Measurements from ENCODE around the gene TCERG1L.

Gene TCERG1L

DNA sequence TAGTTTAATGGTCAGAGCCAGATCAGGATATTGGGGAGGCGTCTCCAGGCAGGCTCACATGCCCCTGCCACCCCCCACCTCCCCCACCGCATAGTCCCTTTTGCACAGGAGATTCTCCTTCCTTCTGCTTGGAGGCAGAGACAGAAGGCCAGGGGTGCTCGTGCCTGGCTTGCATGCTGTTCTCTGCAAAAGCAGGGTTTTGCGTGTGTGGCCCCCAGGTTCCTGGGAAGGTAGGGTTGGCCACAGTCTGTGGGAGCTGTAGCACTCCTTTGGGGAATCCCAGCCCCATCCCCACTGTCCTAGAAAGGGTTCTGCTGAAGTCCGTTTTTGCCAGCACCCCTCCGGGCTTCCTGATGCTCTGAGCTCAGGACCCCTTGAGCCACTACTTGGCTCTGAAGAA is 1.9 kb upstream of the TCERG1L start:
- Histone ChIP-seq H3K18ac (ENCODE audit: low read length) (no peak overlapping the region), H3K4ac (ENCODE audit: low read length) (no peak overlapping the region), H2AK5ac (ENCODE audit: low read depth, low read length) (no peak overlapping the region), H3K4me1 (ENCODE audit: control insufficient read depth in 2 of 2, insufficient read depth in 1 of 2, low read depth in 1 of 2, low read length in 2 of 2) (peaks cover 0 to 6% of the 10 kb centered on the region in 2 donors), H4K91ac (ENCODE audit: low read depth, low read length, poor library complexity) (no peak overlapping the region), H3K23ac (ENCODE audit: low read depth, low read length, poor library complexity) (no peak overlapping the region), H2AFZ (ENCODE audit: low read length) (no peak overlapping the region), H3K36me3 (replicated peaks in 1 of 2; ENCODE audit: control insufficient read depth in 2 of 2, insufficient read depth in 2 of 2, low read length in 2 of 2) (no peaks in the 10 kb centered on the region), H3K79me1 (ENCODE audit: low read depth, low read length) (no peaks in the 10 kb centered on the region), H3K27me3 (ENCODE audit: control insufficient read depth in 3 of 3, insufficient read depth in 3 of 3, low read depth in 1 of 3, low read length in 3 of 3) (peaks cover 2 to 58% (median 10%) of the 10 kb centered on the region in 3 experiments), H3K14ac (ENCODE audit: low read length) (no peak overlapping the region), H3K4me3 (ENCODE audit: low read length in 2 of 2) (no peak overlapping the region), H2BK15ac (ENCODE audit: low read length) (no peak overlapping the region), H3K27ac (replicated peaks; ENCODE audit: low read length) (no peak overlapping the region), H2BK5ac (ENCODE audit: low read length) (no peak overlapping the region), H3K9me3 (replicated peaks in 1 of 2; ENCODE audit: control insufficient read depth in 2 of 2, insufficient read depth in 1 of 2, low read depth in 1 of 2, low read length in 2 of 2) (no peaks in the 10 kb centered on the region), H3K4me2 (ENCODE audit: insufficient read depth, low read length, poor library complexity, severe bottlenecking) (no peak overlapping the region), H2BK120ac (ENCODE audit: low read depth, low read length) (no peak overlapping the region), H2BK12ac (ENCODE audit: low read length) (no peak overlapping the region), H4K8ac (ENCODE audit: low read depth, low read length) (no peak overlapping the region), H3K9ac (ENCODE audit: low read depth, low read length, poor library complexity) (peak overlapping the region; percentile 25)
- WGBS, 2 donors (ENCODE audit: extremely low coverage in 2 of 2, insufficient read length in 2 of 2, insufficient replicate concordance in 1 of 2): no CpG with 5 or more reads among the region's 6 CpGs
- no peak for DNase-seq (ENCODE audit: low spot score)

DNA sequence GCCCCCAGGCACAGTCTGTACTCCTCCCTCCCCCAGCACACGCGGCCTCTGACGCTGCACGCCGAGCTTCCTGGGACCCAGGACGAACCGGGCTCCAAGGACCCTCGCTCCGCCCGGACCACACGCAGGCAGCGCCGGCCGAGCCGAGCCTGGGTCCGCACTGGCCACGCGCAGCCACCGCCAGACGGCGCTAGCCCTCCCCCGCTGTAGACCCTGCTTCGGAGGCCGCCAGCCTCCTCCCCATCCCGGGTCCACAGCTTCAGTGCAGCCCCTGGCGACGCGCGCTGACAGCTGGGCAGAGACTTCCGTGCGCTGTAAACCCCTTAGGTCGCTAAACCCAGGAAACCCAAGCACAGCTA is 936 bp upstream of the TCERG1L start:
- H2BK120ac ChIP-seq (ENCODE audit: low read depth, low read length): no peak overlapping the region
- peaks cover 2 to 62% (median 10%) of the 10 kb centered on the region in 3 experiments for H3K27me3 ChIP-seq (ENCODE audit: control insufficient read depth in 3 of 3, insufficient read depth in 3 of 3, low read depth in 1 of 3, low read length in 3 of 3)
- H4K91ac ChIP-seq (ENCODE audit: low read depth, low read length, poor library complexity): no peak overlapping the region
- H2AK5ac ChIP-seq (ENCODE audit: low read depth, low read length): no peak overlapping the region
- no peaks in the 10 kb centered on the region for H3K9me3 ChIP-seq (replicated peaks in 1 of 2; ENCODE audit: control insufficient read depth in 2 of 2, insufficient read depth in 1 of 2, low read depth in 1 of 2, low read length in 2 of 2)
- peak overlapping the region; percentile 49 for H2AFZ ChIP-seq (ENCODE audit: low read length)
- peak overlapping the region in 1 of 2 donors; percentile 82 for H3K4me3 ChIP-seq (ENCODE audit: low read length in 2 of 2)
- H3K18ac ChIP-seq (ENCODE audit: low read length): peak overlapping the region; percentile 81
- peak; percentile 76 for DNase-seq (ENCODE audit: low spot score)
- H2BK5ac ChIP-seq (ENCODE audit: low read length): no peak overlapping the region
- peak overlapping the region; percentile 72 for H3K4me2 ChIP-seq (ENCODE audit: insufficient read depth, low read length, poor library complexity, severe bottlenecking)
- no peaks in the 10 kb centered on the region for H3K79me1 ChIP-seq (ENCODE audit: low read depth, low read length)
- H4K8ac ChIP-seq (ENCODE audit: low read depth, low read length): no peak overlapping the region
- H3K27ac ChIP-seq (replicated peaks; ENCODE audit: low read length): no peak overlapping the region
- no peak overlapping the region for H2BK15ac ChIP-seq (ENCODE audit: low read length)
- no peak overlapping the region for H3K4ac ChIP-seq (ENCODE audit: low read length)
- peaks cover 0 to 6% of the 10 kb centered on the region in 2 donors for H3K4me1 ChIP-seq (ENCODE audit: control insufficient read depth in 2 of 2, insufficient read depth in 1 of 2, low read depth in 1 of 2, low read length in 2 of 2)
- no peak overlapping the region for H2BK12ac ChIP-seq (ENCODE audit: low read length)
- H3K36me3 ChIP-seq (replicated peaks in 1 of 2; ENCODE audit: control insufficient read depth in 2 of 2, insufficient read depth in 2 of 2, low read length in 2 of 2): no peaks in the 10 kb centered on the region
- no peak overlapping the region for H3K14ac ChIP-seq (ENCODE audit: low read length)
- no peak overlapping the region for H3K9ac ChIP-seq (ENCODE audit: low read depth, low read length, poor library complexity)
- no CpG with 5 or more reads among the region's 32 CpGs for WGBS, 2 donors (ENCODE audit: extremely low coverage in 2 of 2, insufficient read length in 2 of 2, insufficient replicate concordance in 1 of 2)
- H3K23ac ChIP-seq (ENCODE audit: low read depth, low read length, poor library complexity): peak overlapping the region; percentile 59

DNA sequence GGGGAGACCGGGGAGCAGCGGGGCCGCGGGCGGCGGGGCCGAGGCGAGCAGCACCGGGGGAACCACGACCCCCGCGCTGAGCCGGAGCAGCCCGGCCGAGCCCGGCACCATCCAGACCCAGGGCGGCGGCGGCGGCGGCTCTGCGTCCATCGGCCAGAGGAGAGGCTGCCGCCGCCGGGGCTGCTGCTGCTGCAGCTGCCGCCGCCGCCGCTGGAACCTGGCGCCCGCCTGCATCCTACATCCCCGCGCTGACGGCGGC is 190 bp downstream of the TCERG1L start:
- no peak overlapping the region for H2BK5ac ChIP-seq (ENCODE audit: low read length)
- H3K9ac ChIP-seq (ENCODE audit: low read depth, low read length, poor library complexity): peak overlapping the region; percentile 87
- peak overlapping the region; percentile 71 for H3K14ac ChIP-seq (ENCODE audit: low read length)
- H2BK120ac ChIP-seq (ENCODE audit: low read depth, low read length): no peak overlapping the region
- H3K27ac ChIP-seq (replicated peaks; ENCODE audit: low read length): no peak overlapping the region
- H2AFZ ChIP-seq (ENCODE audit: low read length): peak overlapping the region; percentile 69
- no peaks in the 10 kb centered on the region for H3K79me1 ChIP-seq (ENCODE audit: low read depth, low read length)
- H3K4me2 ChIP-seq (ENCODE audit: insufficient read depth, low read length, poor library complexity, severe bottlenecking): peak overlapping the region; percentile 86
- no peak overlapping the region for H2AK5ac ChIP-seq (ENCODE audit: low read depth, low read length)
- no peak overlapping the region for H2BK15ac ChIP-seq (ENCODE audit: low read length)
- no peak for DNase-seq (ENCODE audit: low spot score)
- no peak overlapping the region for H3K18ac ChIP-seq (ENCODE audit: low read length)
- peak overlapping the region in 1 of 2 donors; percentile 81 for H3K4me3 ChIP-seq (ENCODE audit: low read length in 2 of 2)
- H3K23ac ChIP-seq (ENCODE audit: low read depth, low read length, poor library complexity): no peak overlapping the region
- H2BK12ac ChIP-seq (ENCODE audit: low read length): no peak overlapping the region
- no peak overlapping the region for H4K91ac ChIP-seq (ENCODE audit: low read depth, low read length, poor library complexity)
- H3K4ac ChIP-seq (ENCODE audit: low read length): no peak overlapping the region
- H3K4me1 ChIP-seq (ENCODE audit: control insufficient read depth in 2 of 2, insufficient read depth in 1 of 2, low read depth in 1 of 2, low read length in 2 of 2): peaks cover 0 to 6% of the 10 kb centered on the region in 2 donors
- no peaks in the 10 kb centered on the region for H3K9me3 ChIP-seq (replicated peaks in 1 of 2; ENCODE audit: control insufficient read depth in 2 of 2, insufficient read depth in 1 of 2, low read depth in 1 of 2, low read length in 2 of 2)
- H3K27me3 ChIP-seq (ENCODE audit: control insufficient read depth in 3 of 3, insufficient read depth in 3 of 3, low read depth in 1 of 3, low read length in 3 of 3): peaks cover 2 to 60% (median 10%) of the 10 kb centered on the region in 3 experiments
- no peaks in the 10 kb centered on the region for H3K36me3 ChIP-seq (replicated peaks in 1 of 2; ENCODE audit: control insufficient read depth in 2 of 2, insufficient read depth in 2 of 2, low read length in 2 of 2)
- H4K8ac ChIP-seq (ENCODE audit: low read depth, low read length): no peak overlapping the region
- no CpG with 5 or more reads among the region's 36 CpGs for WGBS, 2 donors (ENCODE audit: extremely low coverage in 2 of 2, insufficient read length in 2 of 2, insufficient replicate concordance in 1 of 2)

DNA sequence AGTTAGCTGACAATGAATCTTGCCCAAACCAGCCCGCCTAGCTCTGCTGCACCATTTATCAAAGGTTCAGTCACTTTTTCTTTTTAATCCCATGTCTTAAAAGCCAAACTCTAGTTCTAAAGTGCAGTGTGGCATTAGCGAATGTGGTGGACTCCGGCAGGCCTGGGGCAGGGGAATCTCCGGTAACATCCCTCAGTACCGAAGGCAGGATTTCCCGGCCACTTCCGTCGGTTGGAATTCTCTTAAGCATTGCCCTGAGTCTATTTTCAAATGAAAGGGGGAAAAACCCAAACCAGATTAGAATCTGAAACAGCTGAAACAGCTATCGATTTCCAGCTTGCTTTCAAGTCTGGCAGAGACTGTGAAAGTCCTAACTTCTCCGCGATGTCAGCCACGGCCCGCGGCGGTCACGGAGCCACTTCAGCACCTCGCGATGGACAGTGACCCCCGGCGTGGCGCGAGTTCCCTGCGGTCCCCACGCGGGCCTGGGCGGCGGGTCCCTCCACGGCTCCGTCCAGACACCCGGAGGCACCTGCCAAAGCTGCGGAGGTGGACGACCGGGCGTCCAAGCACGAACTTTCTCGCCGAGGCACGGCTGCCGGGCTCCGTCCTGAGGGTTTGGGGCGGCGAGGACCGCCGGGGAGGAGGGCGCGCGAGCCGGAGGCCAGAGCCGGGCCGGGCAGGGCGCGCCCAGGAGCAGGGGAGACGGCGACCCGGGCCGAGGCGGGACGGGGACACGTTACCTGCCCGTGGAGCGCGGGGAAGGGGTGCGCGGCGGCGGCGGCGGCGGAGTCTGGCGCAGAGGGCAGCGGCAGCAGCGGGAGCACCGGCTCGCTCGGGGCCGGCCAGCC is 745 bp downstream of the TCERG1L start:
- WGBS, 2 donors (ENCODE audit: extremely low coverage in 2 of 2, insufficient read length in 2 of 2, insufficient replicate concordance in 1 of 2): no CpG with 5 or more reads among the region's 76 CpGs
- H3K4me3 ChIP-seq (ENCODE audit: low read length in 2 of 2): peak overlapping the region in 1 of 2 donors; percentile 81

More for the DNA sequence above, 745 bp downstream of the TCERG1L start:
- H3K4me2 ChIP-seq (ENCODE audit: insufficient read depth, low read length, poor library complexity, severe bottlenecking): peak overlapping the region; percentile 86
- no peaks in the 10 kb centered on the region for H3K9me3 ChIP-seq (replicated peaks in 1 of 2; ENCODE audit: control insufficient read depth in 2 of 2, insufficient read depth in 1 of 2, low read depth in 1 of 2, low read length in 2 of 2)
- H3K27me3 ChIP-seq (ENCODE audit: control insufficient read depth in 3 of 3, insufficient read depth in 3 of 3, low read depth in 1 of 3, low read length in 3 of 3): peaks cover 2 to 60% (median 10%) of the 10 kb centered on the region in 3 experiments
- H4K91ac ChIP-seq (ENCODE audit: low read depth, low read length, poor library complexity): no peak overlapping the region
- no peak overlapping the region for H2BK5ac ChIP-seq (ENCODE audit: low read length)
- H3K9ac ChIP-seq (ENCODE audit: low read depth, low read length, poor library complexity): peak overlapping the region; percentile 87
- H2BK120ac ChIP-seq (ENCODE audit: low read depth, low read length): no peak overlapping the region
- H3K79me1 ChIP-seq (ENCODE audit: low read depth, low read length): no peaks in the 10 kb centered on the region
- no peak overlapping the region for H4K8ac ChIP-seq (ENCODE audit: low read depth, low read length)
- no peak overlapping the region for H2BK15ac ChIP-seq (ENCODE audit: low read length)
- H3K14ac ChIP-seq (ENCODE audit: low read length): peak overlapping the region; percentile 71
- no peak overlapping the region for H2AK5ac ChIP-seq (ENCODE audit: low read depth, low read length)
- H2AFZ ChIP-seq (ENCODE audit: low read length): peak overlapping the region; percentile 69
- peak overlapping the region; percentile 23 for H3K23ac ChIP-seq (ENCODE audit: low read depth, low read length, poor library complexity)
- H3K18ac ChIP-seq (ENCODE audit: low read length): peak overlapping the region; percentile 57
- no peak overlapping the region for H3K4ac ChIP-seq (ENCODE audit: low read length)
- H3K36me3 ChIP-seq (replicated peaks in 1 of 2; ENCODE audit: control insufficient read depth in 2 of 2, insufficient read depth in 2 of 2, low read length in 2 of 2): no peaks in the 10 kb centered on the region
- H3K4me1 ChIP-seq (ENCODE audit: control insufficient read depth in 2 of 2, insufficient read depth in 1 of 2, low read depth in 1 of 2, low read length in 2 of 2): peaks cover 0 to 6% of the 10 kb centered on the region in 2 donors
- no peak overlapping the region for H3K27ac ChIP-seq (replicated peaks; ENCODE audit: low read length)
- DNase-seq (ENCODE audit: low spot score): no peak
- H2BK12ac ChIP-seq (ENCODE audit: low read length): no peak overlapping the region

Measured in neuronal stem cell (in vitro differentiated cells).